Esophagus squamous epithelium (tissue), 5 donors: ENCODE results near the gene CIPC. TPM values are rescaled to one million over a fixed set of nuclear protein-coding genes. Genes with fewer than 3 reads are reported as not detected.

ENCODE experiments used
- DNase-seq: peaks from one replicate; lab custom pipeline; 2025; lab: John Stamatoyannopoulos, UW
- H3K27ac ChIP-seq, 4 donors: fragments of 200-600 bp; sonication (generic); one replicate each; pipeline ENCODE4 v1.5.1; 2016 to 2019; ENCODE audit warnings: mild to moderate bottlenecking in 1 of 4
- H3K27me3 ChIP-seq, 4 donors: fragments of 200-600 bp; sonication (generic); 1 replicate in 3 of 4; 2 replicates in 1 of 4; pipeline versions ENCODE4 v1.5.1 to v1.6.0; 2017 to 2021; ENCODE audit warnings: antibody characterized with exemption in 1 of 4
- H3K36me3 ChIP-seq, 3 donors: fragments of 200-600 bp; sonication (generic); one replicate each; pipeline ENCODE4 v1.5.1; 2016 to 2019
- H3K4me1 ChIP-seq, 3 donors: fragments of 200-600 bp; sonication (generic); one replicate each; pipeline ENCODE4 v1.5.1; 2017 to 2019
- H3K4me3 ChIP-seq, 4 donors: fragments of 200-600 bp; sonication (generic); 1 replicate in 3 of 4; 2 replicates in 1 of 4; pipeline ENCODE4 v1.5.1; 2016 to 2019; ENCODE audit warnings: mild to moderate bottlenecking in 2 of 4, moderate library complexity in 1 of 4
- H3K9me3 ChIP-seq, 3 donors: fragments of 200-600 bp; sonication (generic); one replicate each; pipeline ENCODE4 v1.5.1; 2016 to 2019
- POLR2A ChIP-seq, 4 donors: fragments of 450-650 bp; IDR thresholded peaks; one replicate each; pipeline ENCODE4 v1.6.1; 2017; ENCODE audit warnings: antibody characterized with exemption in 4 of 4, mild to moderate bottlenecking in 4 of 4, moderate library complexity in 3 of 4
- WGBS, 2 donors: methylation state at CpG; one replicate each; pipeline ENCODE4 v1.1.5; 2018; 5-methylcytosine and 5-hydroxymethylcytosine counted together
- intact Hi-C: fragments of 100-400 bp; cut with DNase I; formaldehyde crosslinking; loops from one replicate; pipeline ENCODE4 v1.15.0; 2022
- total RNA-seq, 4 donors: library from RNA; depleted of rRNA; stranded (reverse); fragments of >200 nt; gene quantifications; one replicate each; pipeline ENCODE4 v1.1.0, GENCODE V29; 2016
- TF ChIP-seq, protein P1 (sequence below), 6 experiments: fragments of 450-650 bp in 4 of 6; fragments of 200-600 bp in 2 of 6; sonication (generic) in 2 of 6; IDR thresholded peaks; one replicate each; pipeline ENCODE4 v1.5.1; 2016 to 2019; ENCODE audit warnings: antibody characterized with exemption in 6 of 6, mild to moderate bottlenecking in 4 of 6, moderate library complexity in 4 of 6
- donor health status: DM: yes; HTN: yes; CAD: no.

CIPC gene
- total RNA-seq, 4 donors from 2014 or later, result 17.1 to 38.3 (median 32.6) TPM

DNA sequence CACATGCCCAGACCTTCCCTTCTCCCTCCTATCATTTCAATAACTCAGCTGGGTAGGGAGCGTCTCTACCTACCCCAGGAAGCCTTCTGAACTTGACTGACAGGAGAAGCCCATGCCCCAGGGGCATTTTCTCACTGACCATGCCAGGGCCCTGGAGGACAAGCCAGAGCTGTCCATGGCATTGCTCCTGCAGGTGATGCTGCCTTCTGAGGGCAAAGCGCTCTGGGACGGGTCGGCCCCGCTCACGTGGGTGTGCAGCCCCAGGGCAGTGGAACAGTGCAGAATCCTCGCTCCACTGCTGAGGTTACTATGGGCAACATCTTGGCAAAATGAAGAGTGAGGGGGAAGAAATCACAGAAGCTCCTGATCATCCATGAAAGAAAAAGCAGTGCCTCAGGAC, 28.5 kb upstream of the CIPC start:
- no peaks in the 10 kb centered on the region for H3K36me3 ChIP-seq
- H3K9me3 ChIP-seq, result no peaks in the 10 kb centered on the region
- no peaks in the 10 kb centered on the region for H3K27me3 ChIP-seq
- no peak for DNase-seq
- peak overlapping the region in 1 of 4 donors; percentile 58 for H3K27ac ChIP-seq
- WGBS, 2 donors, result 37 to 64% methylated on average over 1 to 4 of the region's 7 CpGs
- no peak for TF ChIP-seq POLR2A (IDR thresholded peaks at IDR 0.05)
- TF ChIP-seq, protein P1, sequence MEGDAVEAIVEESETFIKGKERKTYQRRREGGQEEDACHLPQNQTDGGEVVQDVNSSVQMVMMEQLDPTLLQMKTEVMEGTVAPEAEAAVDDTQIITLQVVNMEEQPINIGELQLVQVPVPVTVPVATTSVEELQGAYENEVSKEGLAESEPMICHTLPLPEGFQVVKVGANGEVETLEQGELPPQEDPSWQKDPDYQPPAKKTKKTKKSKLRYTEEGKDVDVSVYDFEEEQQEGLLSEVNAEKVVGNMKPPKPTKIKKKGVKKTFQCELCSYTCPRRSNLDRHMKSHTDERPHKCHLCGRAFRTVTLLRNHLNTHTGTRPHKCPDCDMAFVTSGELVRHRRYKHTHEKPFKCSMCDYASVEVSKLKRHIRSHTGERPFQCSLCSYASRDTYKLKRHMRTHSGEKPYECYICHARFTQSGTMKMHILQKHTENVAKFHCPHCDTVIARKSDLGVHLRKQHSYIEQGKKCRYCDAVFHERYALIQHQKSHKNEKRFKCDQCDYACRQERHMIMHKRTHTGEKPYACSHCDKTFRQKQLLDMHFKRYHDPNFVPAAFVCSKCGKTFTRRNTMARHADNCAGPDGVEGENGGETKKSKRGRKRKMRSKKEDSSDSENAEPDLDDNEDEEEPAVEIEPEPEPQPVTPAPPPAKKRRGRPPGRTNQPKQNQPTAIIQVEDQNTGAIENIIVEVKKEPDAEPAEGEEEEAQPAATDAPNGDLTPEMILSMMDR (IDR thresholded peaks at IDR 0.05), result no peak
- peaks cover 6 to 48% (median 12%) of the 10 kb centered on the region in 3 donors for H3K4me1 ChIP-seq
- intact Hi-C loops, result loop anchor here (2.0 kb wide), 1 partner anchor 193 kb away; no protein-coding TSS in a partner anchor
- no peak overlapping the region for H3K4me3 ChIP-seq

DNA sequence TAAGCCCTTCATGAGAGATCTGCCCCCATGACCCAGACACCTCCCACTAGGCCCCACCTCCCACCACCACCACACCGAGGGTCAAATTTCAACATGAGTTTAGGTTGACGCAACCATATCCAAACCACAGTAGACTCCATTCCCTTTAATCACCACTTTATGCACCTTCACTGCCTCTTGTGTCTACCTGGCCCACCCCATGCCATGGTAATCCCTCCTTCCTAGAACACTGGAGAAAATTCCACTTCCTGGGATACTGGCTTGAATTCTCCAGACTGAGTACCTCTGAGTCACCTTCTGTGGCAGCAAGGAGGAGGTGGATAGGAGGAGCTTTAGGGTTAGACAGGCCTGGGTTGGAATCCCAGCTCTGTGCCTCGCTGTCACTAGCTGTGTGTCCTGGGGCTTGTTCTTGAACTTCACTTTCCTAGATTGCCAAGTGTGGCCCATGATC, 26.1 kb upstream of the CIPC start:
- Histone ChIP-seq H3K27ac (no peak overlapping the region), H3K9me3 (no peaks in the 10 kb centered on the region), H3K27me3 (no peaks in the 10 kb centered on the region), H3K36me3 (no peaks in the 10 kb centered on the region), H3K4me1 (peaks cover 6 to 63% (median 23%) of the 10 kb centered on the region in 3 donors), H3K4me3 (no peak overlapping the region)
- TF ChIP-seq POLR2A (IDR thresholded peaks at IDR 0.05), result no peak
- TF ChIP-seq, protein P1 (IDR thresholded peaks at IDR 0.05), result no peak
- no peak for DNase-seq
- intact Hi-C loops, result no loop called here
- 58 to 68% methylated on average over 3 of the region's 3 CpGs for WGBS, 2 donors

DNA sequence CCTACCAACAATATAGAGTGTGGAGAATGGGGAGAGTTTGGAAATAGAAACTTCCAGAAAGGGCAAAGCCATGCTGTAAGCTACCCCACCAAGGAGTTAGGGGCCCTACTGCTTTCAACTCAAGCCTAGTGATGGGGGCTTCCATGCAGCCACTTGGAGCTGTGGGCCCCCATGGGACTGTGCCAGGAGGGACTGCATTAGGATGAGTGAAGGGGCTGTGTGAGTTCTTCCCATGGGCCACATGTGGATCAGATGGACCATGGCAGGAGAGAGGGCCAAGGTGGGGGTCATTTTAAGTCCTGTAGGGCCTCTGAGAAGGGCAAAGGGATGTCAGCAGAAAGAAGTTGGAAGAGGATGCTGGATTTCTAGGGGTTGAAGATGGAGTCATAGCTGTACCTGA, 23.1 kb upstream of the CIPC start:
- no peak for TF ChIP-seq POLR2A (IDR thresholded peaks at IDR 0.05)
- H3K36me3 ChIP-seq, result no peaks in the 10 kb centered on the region
- H3K27ac ChIP-seq, result peak overlapping the region in 3 of 4 donors; percentile 65 to 83 (median 76)
- no peak for DNase-seq
- no peaks in the 10 kb centered on the region for H3K9me3 ChIP-seq
- no peaks in the 10 kb centered on the region for H3K27me3 ChIP-seq
- H3K4me1 ChIP-seq, result peaks cover 0 to 55% (median 16%) of the 10 kb centered on the region in 3 donors
- intact Hi-C loops, result no loop called here
- peak overlapping the region in 1 of 4 donors; percentile 57 for H3K4me3 ChIP-seq

DNA sequence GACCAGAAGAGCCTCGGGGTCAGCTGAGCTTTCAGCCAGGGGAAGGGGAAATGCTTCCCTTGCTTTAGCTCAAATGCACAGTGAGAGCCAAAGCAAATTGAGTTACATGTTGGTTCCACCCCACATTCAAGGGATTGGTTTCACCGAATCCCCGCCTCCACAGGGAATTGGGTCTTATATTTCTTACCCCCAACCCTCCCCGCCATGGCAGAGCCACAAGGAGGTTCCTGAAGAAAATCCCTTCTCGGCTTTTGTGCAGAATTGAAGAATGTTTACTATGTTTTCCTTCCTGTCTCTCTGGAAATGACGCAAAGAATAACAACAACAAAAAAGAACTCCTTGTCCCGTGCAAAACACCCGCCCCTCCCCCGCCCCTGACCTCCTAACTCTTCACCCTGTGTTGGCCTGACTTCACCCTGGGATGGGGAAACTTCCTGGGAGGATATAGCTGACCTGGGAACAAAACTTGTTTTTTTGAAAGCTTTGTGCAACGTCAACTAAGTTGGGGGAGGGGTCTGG, 21.9 kb upstream of the CIPC start:
- intact Hi-C loops, result no loop called here
- Histone ChIP-seq H3K27ac (peak overlapping the region; percentile 65 to 90 (median 80)), H3K9me3 (no peaks in the 10 kb centered on the region), H3K36me3 (no peaks in the 10 kb centered on the region), H3K4me1 (peaks cover 0 to 44% (median 16%) of the 10 kb centered on the region in 3 donors), H3K4me3 (peak overlapping the region in 2 of 4 donors; percentile 7 to 57), H3K27me3 (no peaks in the 10 kb centered on the region)
- WGBS, 2 donors, result 30 to 40% methylated on average over 8 to 10 of the region's 10 CpGs
- DNase-seq, result no peak
- TF ChIP-seq, protein P1 (IDR thresholded peaks at IDR 0.05), result no peak
- TF ChIP-seq POLR2A (IDR thresholded peaks at IDR 0.05), result peak in 2 of 4 donors; percentile 29 to 32

DNA sequence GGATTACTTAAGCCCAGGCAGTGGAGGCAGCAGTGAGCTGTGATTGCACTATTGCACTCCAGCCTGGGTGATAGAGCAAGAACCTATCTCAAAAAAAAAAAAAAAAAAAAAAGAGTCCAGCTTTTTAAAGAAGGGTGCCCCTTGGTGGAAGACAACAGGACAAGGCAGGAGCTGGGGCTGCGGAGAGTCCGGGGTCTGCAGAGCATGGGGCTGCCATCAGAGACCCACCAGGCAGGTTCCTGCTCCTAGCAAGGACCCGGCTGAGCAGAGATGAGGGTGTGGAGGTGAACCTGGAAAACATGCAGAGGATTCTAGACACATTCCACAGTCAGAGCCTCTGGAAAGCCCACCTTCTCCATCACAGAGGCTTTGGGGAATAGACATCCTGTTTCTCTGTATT, 21.0 kb upstream of the CIPC start:
- Histone ChIP-seq H3K9me3 (no peaks in the 10 kb centered on the region), H3K4me1 (peaks cover 0 to 40% (median 16%) of the 10 kb centered on the region in 3 donors), H3K27me3 (no peaks in the 10 kb centered on the region), H3K27ac (peak overlapping the region; percentile 60 to 86 (median 80)), H3K36me3 (no peaks in the 10 kb centered on the region), H3K4me3 (no peak overlapping the region)
- intact Hi-C loops, result no loop called here
- TF ChIP-seq POLR2A (IDR thresholded peaks at IDR 0.05), result no peak
- TF ChIP-seq, protein P1 (IDR thresholded peaks at IDR 0.05), result no peak
- WGBS, 2 donors, result 94% methylated on average over 3 of the region's 3 CpGs
- DNase-seq, result no peak
